Midbrain (tissue), 1 donor: ENCODE data around the gene NDST1.
"Not testable (repeated sequence)": the region's sequence is repeated elsewhere in the genome, so short reads cannot be mapped to it uniquely, and the experiment has no call there.

ENCODE experiments used
- DNase-seq: peaks from one replicate; lab custom pipeline; 2025; lab: John Stamatoyannopoulos, UW

The NDST1 gene

GRCh38 chr5:150508277-150508640, 328 bp downstream of the NDST1 start:
- DNase-seq: no peak

- no peak for DNase-seq
Observed at GRCh38 chr5:150508828-150509227, 897 bp downstream of the NDST1 start.

GRCh38 chr5:150509992-150510391, 2.1 kb downstream of the NDST1 start:
- no peak for DNase-seq

- DNase-seq: no peak
Observed at GRCh38 chr5:150510460-150511263, 2.7 kb downstream of the NDST1 start.

GRCh38 chr5:150511578-150512367, 3.8 kb downstream of the NDST1 start:
- DNase-seq: no peak

- no peak for DNase-seq
Observed at GRCh38 chr5:150512368-150512747, 4.4 kb downstream of the NDST1 start.

- no peak for DNase-seq
Observed at GRCh38 chr5:150513375-150514309, 5.7 kb downstream of the NDST1 start.

GRCh38 chr5:150514708-150515211, 6.8 kb downstream of the NDST1 start:
- DNase-seq: no peak

GRCh38 chr5:150515446-150515845, 7.5 kb downstream of the NDST1 start:
- DNase-seq: no peak

- no peak for DNase-seq
Observed at GRCh38 chr5:150516011-150516410, 8.1 kb downstream of the NDST1 start.

GRCh38 chr5:150517272-150518152, 9.6 kb downstream of the NDST1 start:
- DNase-seq: no peak

GRCh38 chr5:150518712-150519559, 11.0 kb downstream of the NDST1 start:
- not testable (repeated sequence) for DNase-seq

- DNase-seq: no peak
Observed at GRCh38 chr5:150519560-150519945, 11.6 kb downstream of the NDST1 start.

- DNase-seq: no peak
Observed at GRCh38 chr5:150519978-150520377, 12.0 kb downstream of the NDST1 start.

- no peak for DNase-seq
Observed at GRCh38 chr5:150520747-150521521, 13.0 kb downstream of the NDST1 start.

- no peak for DNase-seq
Observed at GRCh38 chr5:150521522-150521817, 13.5 kb downstream of the NDST1 start.

- no peak for DNase-seq
Observed at GRCh38 chr5:150521939-150522503, 14.1 kb downstream of the NDST1 start.

GRCh38 chr5:150522504-150523414, 14.8 kb downstream of the NDST1 start:
- DNase-seq: peak; percentile 41
